ENCODE results near the gene NIN.

GRCh38 chr14:50844391-50844790, 13.4 kb upstream of the NIN start:
- TF ChIP-seq CTCF (conservative IDR thresholded peaks at IDR 0.05) (no peak), ZFX (IDR thresholded peaks at IDR 0.05) (no peak)
